ENCODE results near the gene PMFBP1. TPM values are rescaled to one million over a fixed set of nuclear protein-coding genes. Genes with fewer than 3 reads are reported as not detected.

The PMFBP1 gene
- total and polyA plus RNA-seq, 2 experiments from 2014 or later = 2.6 to 3.3 TPM

DNA sequence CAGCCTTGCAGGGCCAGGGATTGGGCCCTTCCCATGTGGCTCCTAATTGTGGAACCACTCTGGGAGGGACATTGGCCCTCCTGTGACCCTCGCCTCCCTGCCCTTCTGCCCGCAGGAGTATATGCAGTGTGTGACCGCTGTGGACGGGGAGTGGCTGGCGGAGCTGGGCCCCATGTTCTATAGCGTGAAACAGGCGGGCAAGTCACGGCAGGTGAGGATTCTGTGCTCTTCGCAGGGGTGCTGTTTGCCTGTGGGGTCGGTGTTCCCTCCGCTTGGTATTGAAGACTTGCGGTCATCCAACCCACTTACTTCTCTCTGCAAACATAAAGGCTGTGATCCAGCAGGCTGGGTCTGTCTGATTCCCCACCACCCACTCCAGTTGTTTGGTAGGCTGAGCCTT lies 62.7 kb downstream of the PMFBP1 start (continued):
- TF ChIP-seq, protein P1, sequence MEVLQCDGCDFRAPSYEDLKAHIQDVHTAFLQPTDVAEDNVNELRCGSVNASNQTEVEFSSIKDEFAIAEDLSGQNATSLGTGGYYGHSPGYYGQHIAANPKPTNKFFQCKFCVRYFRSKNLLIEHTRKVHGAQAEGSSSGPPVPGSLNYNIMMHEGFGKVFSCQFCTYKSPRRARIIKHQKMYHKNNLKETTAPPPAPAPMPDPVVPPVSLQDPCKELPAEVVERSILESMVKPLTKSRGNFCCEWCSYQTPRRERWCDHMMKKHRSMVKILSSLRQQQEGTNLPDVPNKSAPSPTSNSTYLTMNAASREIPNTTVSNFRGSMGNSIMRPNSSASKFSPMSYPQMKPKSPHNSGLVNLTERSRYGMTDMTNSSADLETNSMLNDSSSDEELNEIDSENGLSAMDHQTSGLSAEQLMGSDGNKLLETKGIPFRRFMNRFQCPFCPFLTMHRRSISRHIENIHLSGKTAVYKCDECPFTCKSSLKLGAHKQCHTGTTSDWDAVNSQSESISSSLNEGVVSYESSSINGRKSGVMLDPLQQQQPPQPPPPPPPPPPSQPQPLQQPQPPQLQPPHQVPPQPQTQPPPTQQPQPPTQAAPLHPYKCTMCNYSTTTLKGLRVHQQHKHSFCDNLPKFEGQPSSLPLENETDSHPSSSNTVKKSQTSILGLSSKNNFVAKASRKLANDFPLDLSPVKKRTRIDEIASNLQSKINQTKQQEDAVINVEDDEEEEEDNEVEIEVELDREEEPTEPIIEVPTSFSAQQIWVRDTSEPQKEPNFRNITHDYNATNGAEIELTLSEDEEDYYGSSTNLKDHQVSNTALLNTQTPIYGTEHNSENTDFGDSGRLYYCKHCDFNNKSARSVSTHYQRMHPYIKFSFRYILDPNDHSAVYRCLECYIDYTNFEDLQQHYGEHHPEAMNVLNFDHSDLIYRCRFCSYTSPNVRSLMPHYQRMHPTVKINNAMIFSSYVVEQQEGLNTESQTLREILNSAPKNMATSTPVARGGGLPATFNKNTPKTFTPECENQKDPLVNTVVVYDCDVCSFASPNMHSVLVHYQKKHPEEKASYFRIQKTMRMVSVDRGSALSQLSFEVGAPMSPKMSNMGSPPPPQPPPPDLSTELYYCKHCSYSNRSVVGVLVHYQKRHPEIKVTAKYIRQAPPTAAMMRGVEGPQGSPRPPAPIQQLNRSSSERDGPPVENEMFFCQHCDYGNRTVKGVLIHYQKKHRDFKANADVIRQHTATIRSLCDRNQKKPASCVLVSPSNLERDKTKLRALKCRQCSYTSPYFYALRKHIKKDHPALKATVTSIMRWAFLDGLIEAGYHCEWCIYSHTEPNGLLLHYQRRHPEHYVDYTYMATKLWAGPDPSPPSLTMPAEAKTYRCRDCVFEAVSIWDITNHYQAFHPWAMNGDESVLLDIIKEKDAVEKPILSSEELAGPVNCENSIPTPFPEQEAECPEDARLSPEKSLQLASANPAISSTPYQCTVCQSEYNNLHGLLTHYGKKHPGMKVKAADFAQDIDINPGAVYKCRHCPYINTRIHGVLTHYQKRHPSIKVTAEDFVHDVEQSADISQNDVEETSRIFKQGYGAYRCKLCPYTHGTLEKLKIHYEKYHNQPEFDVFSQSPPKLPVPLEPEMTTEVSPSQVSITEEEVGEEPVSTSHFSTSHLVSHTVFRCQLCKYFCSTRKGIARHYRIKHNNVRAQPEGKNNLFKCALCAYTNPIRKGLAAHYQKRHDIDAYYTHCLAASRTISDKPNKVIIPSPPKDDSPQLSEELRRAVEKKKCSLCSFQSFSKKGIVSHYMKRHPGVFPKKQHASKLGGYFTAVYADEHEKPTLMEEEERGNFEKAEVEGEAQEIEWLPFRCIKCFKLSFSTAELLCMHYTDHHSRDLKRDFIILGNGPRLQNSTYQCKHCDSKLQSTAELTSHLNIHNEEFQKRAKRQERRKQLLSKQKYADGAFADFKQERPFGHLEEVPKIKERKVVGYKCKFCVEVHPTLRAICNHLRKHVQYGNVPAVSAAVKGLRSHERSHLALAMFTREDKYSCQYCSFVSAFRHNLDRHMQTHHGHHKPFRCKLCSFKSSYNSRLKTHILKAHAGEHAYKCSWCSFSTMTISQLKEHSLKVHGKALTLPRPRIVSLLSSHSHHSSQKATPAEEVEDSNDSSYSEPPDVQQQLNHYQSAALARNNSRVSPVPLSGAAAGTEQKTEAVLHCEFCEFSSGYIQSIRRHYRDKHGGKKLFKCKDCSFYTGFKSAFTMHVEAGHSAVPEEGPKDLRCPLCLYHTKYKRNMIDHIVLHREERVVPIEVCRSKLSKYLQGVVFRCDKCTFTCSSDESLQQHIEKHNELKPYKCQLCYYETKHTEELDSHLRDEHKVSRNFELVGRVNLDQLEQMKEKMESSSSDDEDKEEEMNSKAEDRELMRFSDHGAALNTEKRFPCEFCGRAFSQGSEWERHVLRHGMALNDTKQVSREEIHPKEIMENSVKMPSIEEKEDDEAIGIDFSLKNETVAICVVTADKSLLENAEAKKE (CRISPR knock-in tag; IDR thresholded peaks at IDR 0.05) = no peak
- TF ChIP-seq STAT1 (IDR thresholded peaks at IDR 0.05; ENCODE audit: unreplicated experiment) = no peak

DNA sequence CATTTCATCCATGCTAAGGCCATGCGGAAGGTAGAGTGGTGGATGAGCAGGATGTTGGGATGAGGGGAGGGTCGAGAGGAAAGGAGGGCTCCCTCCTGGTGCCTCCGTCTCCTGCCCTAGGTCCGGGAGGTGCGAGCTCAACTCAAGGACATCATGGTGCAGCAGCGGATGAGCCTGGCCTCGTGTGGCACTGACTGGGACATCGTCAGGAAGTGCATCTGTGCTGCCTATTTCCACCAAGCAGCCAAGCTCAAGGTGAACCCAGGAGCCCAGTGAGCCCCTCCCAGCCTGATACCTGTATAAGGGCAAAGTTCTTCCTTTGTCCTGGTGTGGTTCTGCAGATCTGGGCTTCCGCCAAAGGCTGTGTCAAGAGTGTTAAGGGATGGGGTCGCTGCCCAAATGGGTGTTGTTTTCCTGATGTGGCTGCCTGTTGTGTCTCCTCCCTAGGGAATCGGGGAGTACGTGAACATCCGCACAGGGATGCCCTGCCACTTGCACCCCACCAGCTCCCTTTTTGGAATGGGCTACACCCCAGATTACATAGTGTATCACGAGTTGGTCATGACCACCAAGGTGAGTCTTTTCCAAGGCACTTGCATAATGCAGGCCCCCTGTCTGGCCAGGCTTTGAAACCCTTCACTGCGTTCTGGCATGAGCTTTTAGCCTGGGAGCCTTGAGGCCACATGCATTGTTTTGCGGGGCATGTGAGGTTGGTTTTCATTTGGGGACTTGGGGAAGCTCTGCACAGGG lies 63.4 kb downstream of the PMFBP1 start:
- H3K4me2 ChIP-seq = no peak overlapping the region
- no peak overlapping the region for H3K27ac ChIP-seq (ENCODE audit: low read depth)
- DNase-seq (ENCODE audit: low spot score) (no peak), ATAC-seq (no peak)
- H3K27me3 ChIP-seq (ENCODE audit: insufficient read depth) = no peaks in the 10 kb centered on the region
- H3K9me2 ChIP-seq (ENCODE audit: insufficient read depth) = no peaks in the 10 kb centered on the region
- Mint-ChIP-seq H3K27me3 (ENCODE audit: insufficient read depth, low read depth, poor library complexity) (peaks cover 4% of the 10 kb centered on the region), H3K4me1 (no peaks in the 10 kb centered on the region), H3K27ac (no peak overlapping the region), H3K9me3 (no peaks in the 10 kb centered on the region), H3K4me3 (no peak overlapping the region), H3K36me3 (ENCODE audit: low read depth) (peaks cover 94% of the 10 kb centered on the region)
- no peak overlapping the region for H3K4me3 ChIP-seq
- H3K79me2 ChIP-seq (replicated peaks; ENCODE audit: insufficient read depth) = no peaks in the 10 kb centered on the region
- no peak overlapping the region for H2AFZ ChIP-seq
- H3K4me1 ChIP-seq (ENCODE audit: insufficient read depth) = no peaks in the 10 kb centered on the region
- H3K36me3 ChIP-seq (ENCODE audit: insufficient read depth) = peaks cover 42% of the 10 kb centered on the region
- H3F3A ChIP-seq (replicated peaks; ENCODE audit: low read depth) = no peaks in the 10 kb centered on the region
- H4K20me1 ChIP-seq (replicated peaks; ENCODE audit: insufficient read depth) = no peaks in the 10 kb centered on the region; the same call in 1 of the 2 replicates
- TF ChIP-seq NANOG (IDR thresholded peaks at IDR 0.05; ENCODE audit: borderline replicate concordance) (no peak), ZNF331 (CRISPR knock-in tag; IDR thresholded peaks at IDR 0.05; ENCODE audit: low read depth) (no peak), STAT1 (IDR thresholded peaks at IDR 0.05; ENCODE audit: unreplicated experiment) (no peak), JUNB (IDR thresholded peaks at IDR 0.05; ENCODE audit: unreplicated experiment) (no peak), EZH2 (IDR thresholded peaks at IDR 0.05; ENCODE audit: low read depth, unreplicated experiment) (no peak), POLR2AphosphoS5 (IDR thresholded peaks at IDR 0.05; ENCODE audit: low read depth) (no peak), CREB1 (CRISPR knock-in tag; IDR thresholded peaks at IDR 0.05; ENCODE audit: low read depth) (no peak), ZNF114 (CRISPR knock-in tag; IDR thresholded peaks at IDR 0.05) (no peak)
- TF ChIP-seq, protein P2, sequence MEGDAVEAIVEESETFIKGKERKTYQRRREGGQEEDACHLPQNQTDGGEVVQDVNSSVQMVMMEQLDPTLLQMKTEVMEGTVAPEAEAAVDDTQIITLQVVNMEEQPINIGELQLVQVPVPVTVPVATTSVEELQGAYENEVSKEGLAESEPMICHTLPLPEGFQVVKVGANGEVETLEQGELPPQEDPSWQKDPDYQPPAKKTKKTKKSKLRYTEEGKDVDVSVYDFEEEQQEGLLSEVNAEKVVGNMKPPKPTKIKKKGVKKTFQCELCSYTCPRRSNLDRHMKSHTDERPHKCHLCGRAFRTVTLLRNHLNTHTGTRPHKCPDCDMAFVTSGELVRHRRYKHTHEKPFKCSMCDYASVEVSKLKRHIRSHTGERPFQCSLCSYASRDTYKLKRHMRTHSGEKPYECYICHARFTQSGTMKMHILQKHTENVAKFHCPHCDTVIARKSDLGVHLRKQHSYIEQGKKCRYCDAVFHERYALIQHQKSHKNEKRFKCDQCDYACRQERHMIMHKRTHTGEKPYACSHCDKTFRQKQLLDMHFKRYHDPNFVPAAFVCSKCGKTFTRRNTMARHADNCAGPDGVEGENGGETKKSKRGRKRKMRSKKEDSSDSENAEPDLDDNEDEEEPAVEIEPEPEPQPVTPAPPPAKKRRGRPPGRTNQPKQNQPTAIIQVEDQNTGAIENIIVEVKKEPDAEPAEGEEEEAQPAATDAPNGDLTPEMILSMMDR (conservative IDR thresholded peaks at IDR 0.05; ENCODE audit: low read depth in 2 of 2) = no peak
- TF ChIP-seq, protein P3, sequence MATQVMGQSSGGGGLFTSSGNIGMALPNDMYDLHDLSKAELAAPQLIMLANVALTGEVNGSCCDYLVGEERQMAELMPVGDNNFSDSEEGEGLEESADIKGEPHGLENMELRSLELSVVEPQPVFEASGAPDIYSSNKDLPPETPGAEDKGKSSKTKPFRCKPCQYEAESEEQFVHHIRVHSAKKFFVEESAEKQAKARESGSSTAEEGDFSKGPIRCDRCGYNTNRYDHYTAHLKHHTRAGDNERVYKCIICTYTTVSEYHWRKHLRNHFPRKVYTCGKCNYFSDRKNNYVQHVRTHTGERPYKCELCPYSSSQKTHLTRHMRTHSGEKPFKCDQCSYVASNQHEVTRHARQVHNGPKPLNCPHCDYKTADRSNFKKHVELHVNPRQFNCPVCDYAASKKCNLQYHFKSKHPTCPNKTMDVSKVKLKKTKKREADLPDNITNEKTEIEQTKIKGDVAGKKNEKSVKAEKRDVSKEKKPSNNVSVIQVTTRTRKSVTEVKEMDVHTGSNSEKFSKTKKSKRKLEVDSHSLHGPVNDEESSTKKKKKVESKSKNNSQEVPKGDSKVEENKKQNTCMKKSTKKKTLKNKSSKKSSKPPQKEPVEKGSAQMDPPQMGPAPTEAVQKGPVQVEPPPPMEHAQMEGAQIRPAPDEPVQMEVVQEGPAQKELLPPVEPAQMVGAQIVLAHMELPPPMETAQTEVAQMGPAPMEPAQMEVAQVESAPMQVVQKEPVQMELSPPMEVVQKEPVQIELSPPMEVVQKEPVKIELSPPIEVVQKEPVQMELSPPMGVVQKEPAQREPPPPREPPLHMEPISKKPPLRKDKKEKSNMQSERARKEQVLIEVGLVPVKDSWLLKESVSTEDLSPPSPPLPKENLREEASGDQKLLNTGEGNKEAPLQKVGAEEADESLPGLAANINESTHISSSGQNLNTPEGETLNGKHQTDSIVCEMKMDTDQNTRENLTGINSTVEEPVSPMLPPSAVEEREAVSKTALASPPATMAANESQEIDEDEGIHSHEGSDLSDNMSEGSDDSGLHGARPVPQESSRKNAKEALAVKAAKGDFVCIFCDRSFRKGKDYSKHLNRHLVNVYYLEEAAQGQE (IDR thresholded peaks at IDR 0.05; ENCODE audit: unreplicated experiment) = no peak
